Adrenal gland (tissue), 5 donors: ENCODE measurements around the gene FABP6.

Source experiments
- POLR2A ChIP-seq, 2 donors: fragments of 450-650 bp; IDR thresholded peaks; one replicate each; pipeline ENCODE4 v1.6.1; 2017; ENCODE audit warnings: antibody characterized with exemption in 2 of 2, mild to moderate bottlenecking in 2 of 2, moderate library complexity in 1 of 2
- TF ChIP-seq, protein P1 (sequence below), 6 experiments: fragments of 450-650 bp in 4 of 6; fragments of 200-600 bp in 2 of 6; sonication (generic) in 1 of 6; IDR thresholded peaks; 1 replicate in 5 of 6; 2 replicates in 1 of 6; pipeline versions ENCODE4 v1.5.1 to v1.8.0; 2016 to 2021; ENCODE audit warnings: antibody characterized with exemption in 6 of 6, mild to moderate bottlenecking in 2 of 6, moderate library complexity in 1 of 6
- donor health status: DM: no; HTN: no; CAD: no.

DNA sequence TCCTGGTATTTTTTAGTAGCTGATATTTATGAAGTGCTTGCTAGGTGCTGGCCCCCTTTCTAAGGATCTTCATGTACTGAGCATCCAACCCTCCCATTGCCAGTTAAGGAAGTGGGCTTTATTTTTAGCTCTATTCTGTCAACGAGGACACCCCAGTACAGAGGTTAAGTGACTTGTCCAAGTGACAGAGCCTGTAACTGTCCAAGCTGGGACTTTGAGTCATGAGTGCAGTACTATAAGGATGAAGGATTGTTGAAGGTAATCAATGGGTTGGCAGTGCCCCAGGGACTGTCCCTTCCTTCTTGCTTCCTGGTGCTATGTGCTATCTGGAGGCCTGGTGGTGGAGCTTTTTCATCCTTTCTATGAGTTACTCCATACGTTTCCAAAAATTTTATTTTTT is 18.0 kb upstream of the FABP6 start:
- TF ChIP-seq, protein P1, sequence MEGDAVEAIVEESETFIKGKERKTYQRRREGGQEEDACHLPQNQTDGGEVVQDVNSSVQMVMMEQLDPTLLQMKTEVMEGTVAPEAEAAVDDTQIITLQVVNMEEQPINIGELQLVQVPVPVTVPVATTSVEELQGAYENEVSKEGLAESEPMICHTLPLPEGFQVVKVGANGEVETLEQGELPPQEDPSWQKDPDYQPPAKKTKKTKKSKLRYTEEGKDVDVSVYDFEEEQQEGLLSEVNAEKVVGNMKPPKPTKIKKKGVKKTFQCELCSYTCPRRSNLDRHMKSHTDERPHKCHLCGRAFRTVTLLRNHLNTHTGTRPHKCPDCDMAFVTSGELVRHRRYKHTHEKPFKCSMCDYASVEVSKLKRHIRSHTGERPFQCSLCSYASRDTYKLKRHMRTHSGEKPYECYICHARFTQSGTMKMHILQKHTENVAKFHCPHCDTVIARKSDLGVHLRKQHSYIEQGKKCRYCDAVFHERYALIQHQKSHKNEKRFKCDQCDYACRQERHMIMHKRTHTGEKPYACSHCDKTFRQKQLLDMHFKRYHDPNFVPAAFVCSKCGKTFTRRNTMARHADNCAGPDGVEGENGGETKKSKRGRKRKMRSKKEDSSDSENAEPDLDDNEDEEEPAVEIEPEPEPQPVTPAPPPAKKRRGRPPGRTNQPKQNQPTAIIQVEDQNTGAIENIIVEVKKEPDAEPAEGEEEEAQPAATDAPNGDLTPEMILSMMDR (IDR thresholded peaks at IDR 0.05) = no peak
- no peak for TF ChIP-seq POLR2A (IDR thresholded peaks at IDR 0.05)
